NCI-H524 (cell line): ENCODE data around the gene JAZF1.
"Not testable (repeated sequence)": the region's sequence is repeated elsewhere in the genome, so short reads cannot be mapped to it uniquely, and the experiment has no call there.

Source experiments
- DNase-seq, 2 experiments: peaks; one replicate each; lab custom pipeline; 2025; lab: John Stamatoyannopoulos, UW

JAZF1 gene

GRCh38 chr7:27941522-27941921 lies 239.1 kb downstream of the JAZF1 start:
- DNase-seq = peak; percentile 41 to 60

- no peak for DNase-seq
These were observed 240.3 kb downstream of the JAZF1 start for GRCh38 chr7:27940341-27940740.

- no peak for DNase-seq
These were observed 240.7 kb downstream of the JAZF1 start for GRCh38 chr7:27939893-27940292.

GRCh38 chr7:27936768-27937102 lies 243.9 kb downstream of the JAZF1 start:
- no peak for DNase-seq

GRCh38 chr7:27936047-27936767 lies 244.4 kb downstream of the JAZF1 start:
- no peak for DNase-seq

GRCh38 chr7:27933671-27934565 lies 246.7 kb downstream of the JAZF1 start:
- DNase-seq = peak; percentile 17 to 55

- no peak for DNase-seq
These were observed 249.6 kb downstream of the JAZF1 start for GRCh38 chr7:27930910-27931476.

GRCh38 chr7:27929127-27929526 lies 251.5 kb downstream of the JAZF1 start:
- DNase-seq = no peak

- no peak for DNase-seq
These were observed 252.6 kb downstream of the JAZF1 start for GRCh38 chr7:27928001-27928400.

- no peak for DNase-seq
These were observed 254.9 kb downstream of the JAZF1 start for GRCh38 chr7:27925573-27926201.

- no peak for DNase-seq
These were observed 257.0 kb downstream of the JAZF1 start for GRCh38 chr7:27923642-27923980.

GRCh38 chr7:27922907-27923641 lies 257.5 kb downstream of the JAZF1 start:
- DNase-seq = peak; percentile 64 to 81

GRCh38 chr7:27922389-27922788 lies 258.2 kb downstream of the JAZF1 start:
- DNase-seq = not testable (repeated sequence)

- peak; percentile 76 to 87 for DNase-seq
These were observed 259.3 kb downstream of the JAZF1 start for GRCh38 chr7:27921081-27921836.

GRCh38 chr7:27920281-27920946 lies 260.2 kb downstream of the JAZF1 start:
- no peak for DNase-seq

GRCh38 chr7:27918503-27918902 lies 262.1 kb downstream of the JAZF1 start:
- no peak for DNase-seq

GRCh38 chr7:27917774-27918314 lies 262.8 kb downstream of the JAZF1 start:
- DNase-seq = no peak

- DNase-seq = no peak
These were observed 263.5 kb downstream of the JAZF1 start for GRCh38 chr7:27917119-27917518.

GRCh38 chr7:27916372-27916771 lies 264.2 kb downstream of the JAZF1 start:
- no peak for DNase-seq

GRCh38 chr7:27914409-27914808 lies 266.2 kb downstream of the JAZF1 start:
- no peak for DNase-seq
